Fibroblast of pulmonary artery (primary cell): ENCODE measurements around the gene PYDC1.
A peak's percentile ranks its signal among the peaks of the same experiment; 100 is the strongest.

ENCODE experiments used
- DNase-seq: peaks from one replicate; pipeline ENCODE4 v3.0.0-alpha.2; 2010; ENCODE audit warnings: low read depth
- H3K4me3 ChIP-seq: replicated peaks from 2 replicates; pipeline ENCODE4 v1.5.1; 2011; ENCODE audit warnings: low read depth, mild to moderate bottlenecking, control low read depth, low read length, moderate library complexity
- TF ChIP-seq, protein P1 (sequence below): IDR thresholded peaks from 2 replicates; pipeline ENCODE4 v1.5.1; 2011; ENCODE audit warnings: mild to moderate bottlenecking, control low read depth, low read length, inconsistent platforms; ENCODE audit errors: missing control alignments

The PYDC1 gene

GRCh38 chr16:31216422-31217135 lies at the start of gene PYDC1:
Gene PYDC1 (minus strand): TSS chr16:31217135. CDS start chr16:31217028, 107 bp downstream.
- DNase-seq, result no peak
- no peak within 1 kb of the TSS for H3K4me3 ChIP-seq
- TF ChIP-seq, protein P1, sequence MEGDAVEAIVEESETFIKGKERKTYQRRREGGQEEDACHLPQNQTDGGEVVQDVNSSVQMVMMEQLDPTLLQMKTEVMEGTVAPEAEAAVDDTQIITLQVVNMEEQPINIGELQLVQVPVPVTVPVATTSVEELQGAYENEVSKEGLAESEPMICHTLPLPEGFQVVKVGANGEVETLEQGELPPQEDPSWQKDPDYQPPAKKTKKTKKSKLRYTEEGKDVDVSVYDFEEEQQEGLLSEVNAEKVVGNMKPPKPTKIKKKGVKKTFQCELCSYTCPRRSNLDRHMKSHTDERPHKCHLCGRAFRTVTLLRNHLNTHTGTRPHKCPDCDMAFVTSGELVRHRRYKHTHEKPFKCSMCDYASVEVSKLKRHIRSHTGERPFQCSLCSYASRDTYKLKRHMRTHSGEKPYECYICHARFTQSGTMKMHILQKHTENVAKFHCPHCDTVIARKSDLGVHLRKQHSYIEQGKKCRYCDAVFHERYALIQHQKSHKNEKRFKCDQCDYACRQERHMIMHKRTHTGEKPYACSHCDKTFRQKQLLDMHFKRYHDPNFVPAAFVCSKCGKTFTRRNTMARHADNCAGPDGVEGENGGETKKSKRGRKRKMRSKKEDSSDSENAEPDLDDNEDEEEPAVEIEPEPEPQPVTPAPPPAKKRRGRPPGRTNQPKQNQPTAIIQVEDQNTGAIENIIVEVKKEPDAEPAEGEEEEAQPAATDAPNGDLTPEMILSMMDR, result no peak

DNA sequence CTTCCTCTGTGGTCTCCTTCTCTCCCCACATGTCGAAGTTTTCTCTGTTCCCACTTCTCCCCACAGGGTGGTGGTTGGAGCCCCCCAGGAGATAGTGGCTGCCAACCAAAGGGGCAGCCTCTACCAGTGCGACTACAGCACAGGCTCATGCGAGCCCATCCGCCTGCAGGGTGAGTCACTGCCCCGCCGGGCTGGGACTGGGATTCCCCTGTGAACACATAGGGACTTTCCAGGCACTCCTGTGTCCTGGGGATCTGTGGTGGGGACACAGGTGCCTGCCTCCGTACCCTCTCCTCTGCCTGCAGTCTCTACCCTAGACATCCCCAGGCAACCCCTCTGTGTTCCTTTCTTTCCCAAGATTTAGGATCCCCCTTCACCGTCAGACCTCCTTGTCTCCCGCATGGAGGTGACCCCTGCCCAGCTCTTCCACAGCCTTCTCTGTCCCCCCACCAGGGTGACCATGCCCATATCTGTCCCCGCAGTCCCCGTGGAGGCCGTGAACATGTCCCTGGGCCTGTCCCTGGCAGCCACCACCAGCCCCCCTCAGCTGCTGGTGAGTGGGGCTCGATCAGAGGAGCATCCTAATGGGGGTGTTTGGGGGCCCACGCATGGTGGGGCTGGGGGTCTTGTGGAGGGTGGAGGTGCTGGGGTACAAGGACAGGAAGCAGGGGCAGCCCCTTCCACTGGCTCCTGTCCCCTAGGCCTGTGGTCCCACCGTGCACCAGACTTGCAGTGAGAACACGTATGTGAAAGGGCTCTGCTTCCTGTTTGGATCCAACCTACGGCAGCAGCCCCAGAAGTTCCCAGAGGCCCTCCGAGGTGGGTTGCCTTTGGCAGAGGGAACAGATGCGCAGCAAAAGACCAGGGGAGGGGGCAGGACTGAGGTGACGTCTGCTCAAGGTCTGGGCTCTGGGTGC lies 48.7 kb upstream of the PYDC1 start:
- DNase-seq, result peak; percentile 3
- H3K4me3 ChIP-seq, result no peak overlapping the region
- TF ChIP-seq, protein P1, result no peak

- no peak overlapping the region for H3K4me3 ChIP-seq
- TF ChIP-seq, protein P1, result no peak
Observed at GRCh38 chr16:31262084-31262483, 45.1 kb upstream of the PYDC1 start.

DNA sequence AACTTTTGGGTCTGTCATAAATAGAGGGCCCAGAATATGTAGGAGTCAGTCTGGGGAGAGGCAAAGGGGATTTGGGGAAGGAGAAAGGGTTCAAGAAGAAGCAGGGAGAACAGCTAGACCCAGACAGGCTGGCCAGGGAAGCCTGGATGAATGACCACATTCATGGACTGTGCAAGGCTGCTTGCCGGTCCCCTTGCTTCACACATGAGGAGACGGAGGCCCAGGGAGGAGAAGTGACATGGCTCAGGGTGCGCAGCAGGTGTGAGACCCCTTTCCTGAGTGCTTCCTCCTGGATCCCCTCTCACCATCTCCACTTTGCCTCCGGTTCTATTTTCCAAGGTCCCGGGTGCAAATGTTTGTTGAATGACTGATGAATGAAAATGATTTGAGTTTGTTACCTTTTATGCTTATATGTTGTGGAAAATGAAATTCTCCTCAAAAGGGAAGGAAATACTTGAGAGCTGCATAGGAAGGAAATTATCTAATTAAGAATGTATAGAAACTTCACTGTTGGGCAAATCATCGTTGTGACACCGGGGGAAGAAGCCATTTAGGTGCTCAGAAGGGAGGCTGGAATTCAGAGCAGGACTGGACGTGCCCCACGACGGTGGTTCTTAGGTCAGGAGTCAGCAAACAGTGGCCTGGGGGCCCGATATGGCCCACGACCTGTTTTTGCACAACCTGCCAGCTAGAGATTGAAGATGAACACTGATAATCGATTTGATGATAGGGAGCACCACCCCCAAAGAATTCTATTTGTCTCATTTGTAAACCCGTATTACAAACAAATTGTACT lies 43.4 kb upstream of the PYDC1 start:
- H3K4me3 ChIP-seq, result no peak overlapping the region
- TF ChIP-seq, protein P1, result no peak
- DNase-seq, result no peak

More at GRCh38 chr16:31262084-31262483, 45.1 kb upstream of the PYDC1 start:
- no peak for DNase-seq

DNA sequence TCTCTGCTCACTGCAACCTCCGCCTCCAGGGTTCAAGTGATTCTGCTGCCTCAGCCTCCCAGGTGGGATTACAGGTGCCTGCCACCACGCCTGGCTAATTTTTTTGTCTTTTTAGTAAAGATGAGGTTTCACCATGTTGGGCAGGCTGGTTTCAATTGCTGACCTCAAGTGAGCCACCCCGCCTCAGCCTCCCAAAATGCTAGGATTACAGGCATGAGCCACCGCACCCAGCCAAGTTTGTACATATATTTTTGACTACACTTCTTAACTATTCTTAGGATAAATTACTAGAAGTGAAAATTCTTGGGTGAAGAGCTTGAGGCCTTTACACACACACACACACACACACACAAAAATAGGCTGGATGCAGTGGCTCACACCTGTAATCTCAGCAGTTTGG lies 41.4 kb upstream of the PYDC1 start:
- DNase-seq, result no peak
- no peak overlapping the region for H3K4me3 ChIP-seq
- TF ChIP-seq, protein P1, result no peak

GRCh38 chr16:31256466-31256865 lies 39.5 kb upstream of the PYDC1 start:
- DNase-seq, result no peak
- TF ChIP-seq, protein P1, result no peak
- H3K4me3 ChIP-seq, result no peak overlapping the region
